Gastrocnemius medialis (tissue), 4 donors: ENCODE data around the gene SPARC. TPM values are rescaled to one million over a fixed set of nuclear protein-coding genes. Genes with fewer than 3 reads are reported as not detected.
A peak's percentile ranks its signal among the peaks of the same experiment; 100 is the strongest.

ENCODE experiments used
- ATAC-seq, 2 donors: fragments of 150-250 bp; one replicate each; pipeline ENCODE4 v1.9.1; 2016
- DNase-seq, 2 donors: peaks; one replicate each; pipeline ENCODE4 v3.0.0-alpha.2; 2019
- H3K27ac ChIP-seq, 4 donors: fragments of 200-600 bp; sonication (generic); 1 replicate in 1 of 4; 2 replicates in 3 of 4; pipeline ENCODE4 v1.5.1; 2016 to 2018; ENCODE audit warnings: mild to moderate bottlenecking in 2 of 4, moderate library complexity in 1 of 4
- H3K27me3 ChIP-seq, 3 donors: fragments of 200-600 bp; sonication (generic) in 2 of 3; 1 replicate in 1 of 3; 2 replicates in 2 of 3; pipeline versions ENCODE4 v1.5.1 to v1.6.0; 2016 to 2019; ENCODE audit warnings: mild to moderate bottlenecking in 1 of 3, moderate library complexity in 1 of 3
- H3K36me3 ChIP-seq, 2 donors: fragments of 200-600 bp; sonication (generic) in 1 of 2; one replicate each; pipeline ENCODE4 v1.5.1; 2017 to 2018
- H3K4me1 ChIP-seq, 2 donors: fragments of 200-600 bp; sonication (generic) in 1 of 2; one replicate each; pipeline ENCODE4 v1.5.1; 2016 to 2017; ENCODE audit warnings: mild to moderate bottlenecking in 2 of 2
- H3K4me3 ChIP-seq, 4 donors: fragments of 200-600 bp; sonication (generic) in 3 of 4; 1 replicate in 1 of 4; 2 replicates in 3 of 4; pipeline ENCODE4 v1.5.1; 2016 to 2019; ENCODE audit warnings: mild to moderate bottlenecking in 2 of 4
- H3K9me3 ChIP-seq, 3 donors: fragments of 200-600 bp; sonication (generic) in 2 of 3; 1 replicate in 1 of 3; 2 replicates in 2 of 3; pipeline ENCODE4 v1.5.1; 2016 to 2019
- CTCF ChIP-seq, 5 experiments: fragments of 450-650 bp in 3 of 5; fragments of 200-600 bp in 2 of 5; sonication (generic) in 2 of 5; IDR thresholded peaks in 4 of 5; conservative IDR thresholded peaks in 1 of 5; 1 replicate in 4 of 5; 2 replicates in 1 of 5; pipeline ENCODE4 v1.5.1; 2016 to 2019; ENCODE audit warnings: antibody characterized with exemption in 5 of 5, mild to moderate bottlenecking in 3 of 5, moderate library complexity in 3 of 5
- POLR2A ChIP-seq, 2 donors: fragments of 450-650 bp; IDR thresholded peaks; one replicate each; pipeline ENCODE4 v1.6.1; 2017; ENCODE audit warnings: antibody characterized with exemption in 2 of 2, mild to moderate bottlenecking in 2 of 2, moderate library complexity in 2 of 2
- in situ Hi-C, 4 donors: fragments of 200-750 bp; cut with MboI; loops; one replicate each; pipeline versions ENCODE4 v1.15.0 to v1.8.0; 2017; ENCODE audit warnings: low sequenced_read_pairs in 4 of 4
- intact Hi-C: fragments of 100-400 bp; cut with DNase I; formaldehyde crosslinking; loops from one replicate; pipeline ENCODE4 v1.15.1; 2023; ENCODE audit warnings: low total_unique reads
- total RNA-seq, 4 donors: library from RNA; depleted of rRNA; stranded (reverse); fragments of >200 nt; gene quantifications; one replicate each; pipeline versions ENCODE4 v1.1.0 to v1.2.3, GENCODE V29; 2016

The SPARC gene
- total RNA-seq = 100 to 1,000 TPM in 3 of 4 donors, 10 to 100 TPM in 1; 87.7 to 209 (median 163) TPM

GRCh38 chr5:151686674-151687407, at the start of gene SPARC:
Gene SPARC (minus strand): TSS chr5:151686915. CDS start chr5:151676188, 10,727 bp downstream.
- H3K4me3 ChIP-seq = peak within 1 kb of the TSS; percentile 66 to 68 (median 66)
- peak; percentile 65 to 71 for ATAC-seq
- in situ Hi-C loops (no loop called here), intact Hi-C loops (no loop called here)
- H3K36me3 ChIP-seq = no peaks in the 10 kb centered on the region
- peak; percentile 73 to 90 for DNase-seq
- H3K4me1 ChIP-seq = peaks cover 36 to 49% of the 10 kb centered on the region in 2 donors
- H3K9me3 ChIP-seq = no peaks in the 10 kb centered on the region
- peak within 1 kb of the TSS; percentile 81 to 93 (median 88) for H3K27ac ChIP-seq
- no peaks in the 10 kb centered on the region for H3K27me3 ChIP-seq
- peak; percentile 63 to 83 for TF ChIP-seq POLR2A (IDR thresholded peaks at IDR 0.05)
- no peak for TF ChIP-seq CTCF (IDR thresholded peaks at IDR 0.05 in 4 of 5, conservative IDR thresholded peaks at IDR 0.05 in 1 of 5)

- intact Hi-C loops = no loop called here
Observed at GRCh38 chr5:151735646-151736045, 48.9 kb upstream of the SPARC start.

GRCh38 chr5:151734064-151734408, 47.3 kb upstream of the SPARC start:
- DNase-seq = no peak
- no peak for TF ChIP-seq POLR2A (IDR thresholded peaks at IDR 0.05)
- no peak for TF ChIP-seq CTCF (IDR thresholded peaks at IDR 0.05 in 4 of 5, conservative IDR thresholded peaks at IDR 0.05 in 1 of 5)
- Histone ChIP-seq H3K9me3 (no peaks in the 10 kb centered on the region), H3K36me3 (no peaks in the 10 kb centered on the region), H3K27me3 (no peaks in the 10 kb centered on the region), H3K4me3 (no peak overlapping the region), H3K27ac (no peak overlapping the region), H3K4me1 (no peaks in the 10 kb centered on the region)
- ATAC-seq = no peak
- in situ Hi-C loops = loop anchor here in 2 of 4 donors (10.0 to 25.0 kb wide), 3 partner anchors 69 to 289 kb away; partner anchors contain the start of gene SLC36A1 (in 1 of the 2)
- intact Hi-C loops = loop anchor here (5.0 kb wide), 1 partner anchor 1387 kb away; no protein-coding TSS in a partner anchor

More at GRCh38 chr5:151735646-151736045, 48.9 kb upstream of the SPARC start:
- Histone ChIP-seq H3K9me3 (no peaks in the 10 kb centered on the region), H3K27me3 (no peaks in the 10 kb centered on the region), H3K27ac (no peak overlapping the region), H3K36me3 (no peaks in the 10 kb centered on the region), H3K4me1 (peaks cover 11 to 13% of the 10 kb centered on the region in 2 donors), H3K4me3 (no peak overlapping the region)
- in situ Hi-C loops = loop anchor here in 2 of 4 donors (10.0 to 25.0 kb wide), 3 partner anchors 71 to 291 kb away; partner anchors contain the start of gene SLC36A1 (in 1 of the 2)
- no peak for TF ChIP-seq CTCF (IDR thresholded peaks at IDR 0.05 in 4 of 5, conservative IDR thresholded peaks at IDR 0.05 in 1 of 5)
- no peak for TF ChIP-seq POLR2A (IDR thresholded peaks at IDR 0.05)
- no peak for DNase-seq
- no peak for ATAC-seq

- TF ChIP-seq CTCF (IDR thresholded peaks at IDR 0.05 in 4 of 5, conservative IDR thresholded peaks at IDR 0.05 in 1 of 5) = no peak
- no peak for DNase-seq
- ATAC-seq = no peak
- in situ Hi-C loops (loop anchor here in 2 of 4 donors (10.0 to 25.0 kb wide), 3 partner anchors 69 to 289 kb away; partner anchors contain the start of gene SLC36A1 (in 1 of the 2)), intact Hi-C loops (loop anchor here (5.0 kb wide), 1 partner anchor 1386 kb away; no protein-coding TSS in a partner anchor)
- Histone ChIP-seq H3K9me3 (no peaks in the 10 kb centered on the region), H3K36me3 (no peaks in the 10 kb centered on the region), H3K4me3 (no peak overlapping the region), H3K27ac (no peak overlapping the region), H3K4me1 (no peaks in the 10 kb centered on the region), H3K27me3 (no peaks in the 10 kb centered on the region)
Observed at GRCh38 chr5:151733358-151734063, 46.8 kb upstream of the SPARC start.
